Cardiac fibroblast (primary cell): ENCODE measurements around the gene ATF6.

ENCODE experiments used
- DNase-seq, 2 donors: peaks; one replicate each; pipeline versions ENCODE4 v3.0.0 to v3.0.0-alpha.2; 2010; ENCODE audit warnings: low read depth in 2 of 2
- H3K4me3 ChIP-seq, 2 donors: replicated peaks in 1 of 2; 1 replicate in 1 of 2; 2 replicates in 1 of 2; pipeline ENCODE4 v1.5.1; 2011; ENCODE audit warnings: low read depth in 2 of 2, low read length in 2 of 2, mild to moderate bottlenecking in 2 of 2, moderate library complexity in 1 of 2
- TF ChIP-seq, protein P1 (sequence below): IDR thresholded peaks from one replicate; pipeline ENCODE4 v1.5.1; 2011; ENCODE audit warnings: low read depth, mild to moderate bottlenecking, low read length, inconsistent platforms

The ATF6 gene

DNA sequence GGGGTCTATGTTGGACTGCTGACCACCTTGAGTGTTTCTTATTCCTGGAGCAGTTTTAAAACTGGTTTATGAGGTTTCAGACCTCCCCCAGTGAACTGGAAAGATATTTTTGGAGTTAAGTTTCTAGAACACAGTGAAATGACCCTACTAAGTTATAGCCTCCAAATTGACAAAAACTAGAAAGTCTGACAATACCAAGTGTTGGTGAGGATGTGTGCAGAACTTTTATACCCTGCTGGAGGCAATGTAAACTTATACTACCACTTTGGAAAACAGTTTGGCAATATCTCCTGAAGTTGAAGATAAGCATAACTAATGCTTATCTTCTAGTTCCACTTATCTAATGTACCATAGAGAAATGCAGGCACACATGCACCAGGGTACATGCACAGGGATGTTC is 247.2 kb downstream of the ATF6 start:
- no peak for DNase-seq
- H3K4me3 ChIP-seq = no peak overlapping the region
- TF ChIP-seq, protein P1, sequence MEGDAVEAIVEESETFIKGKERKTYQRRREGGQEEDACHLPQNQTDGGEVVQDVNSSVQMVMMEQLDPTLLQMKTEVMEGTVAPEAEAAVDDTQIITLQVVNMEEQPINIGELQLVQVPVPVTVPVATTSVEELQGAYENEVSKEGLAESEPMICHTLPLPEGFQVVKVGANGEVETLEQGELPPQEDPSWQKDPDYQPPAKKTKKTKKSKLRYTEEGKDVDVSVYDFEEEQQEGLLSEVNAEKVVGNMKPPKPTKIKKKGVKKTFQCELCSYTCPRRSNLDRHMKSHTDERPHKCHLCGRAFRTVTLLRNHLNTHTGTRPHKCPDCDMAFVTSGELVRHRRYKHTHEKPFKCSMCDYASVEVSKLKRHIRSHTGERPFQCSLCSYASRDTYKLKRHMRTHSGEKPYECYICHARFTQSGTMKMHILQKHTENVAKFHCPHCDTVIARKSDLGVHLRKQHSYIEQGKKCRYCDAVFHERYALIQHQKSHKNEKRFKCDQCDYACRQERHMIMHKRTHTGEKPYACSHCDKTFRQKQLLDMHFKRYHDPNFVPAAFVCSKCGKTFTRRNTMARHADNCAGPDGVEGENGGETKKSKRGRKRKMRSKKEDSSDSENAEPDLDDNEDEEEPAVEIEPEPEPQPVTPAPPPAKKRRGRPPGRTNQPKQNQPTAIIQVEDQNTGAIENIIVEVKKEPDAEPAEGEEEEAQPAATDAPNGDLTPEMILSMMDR = no peak
